ENCODE results near the gene LCN10. TPM values are rescaled to one million over a fixed set of nuclear protein-coding genes. Genes with fewer than 3 reads are reported as not detected.

The LCN10 gene
- total RNA-seq, 2 experiments from 2014 or later, result 1.2 to 1.5 TPM

DNA sequence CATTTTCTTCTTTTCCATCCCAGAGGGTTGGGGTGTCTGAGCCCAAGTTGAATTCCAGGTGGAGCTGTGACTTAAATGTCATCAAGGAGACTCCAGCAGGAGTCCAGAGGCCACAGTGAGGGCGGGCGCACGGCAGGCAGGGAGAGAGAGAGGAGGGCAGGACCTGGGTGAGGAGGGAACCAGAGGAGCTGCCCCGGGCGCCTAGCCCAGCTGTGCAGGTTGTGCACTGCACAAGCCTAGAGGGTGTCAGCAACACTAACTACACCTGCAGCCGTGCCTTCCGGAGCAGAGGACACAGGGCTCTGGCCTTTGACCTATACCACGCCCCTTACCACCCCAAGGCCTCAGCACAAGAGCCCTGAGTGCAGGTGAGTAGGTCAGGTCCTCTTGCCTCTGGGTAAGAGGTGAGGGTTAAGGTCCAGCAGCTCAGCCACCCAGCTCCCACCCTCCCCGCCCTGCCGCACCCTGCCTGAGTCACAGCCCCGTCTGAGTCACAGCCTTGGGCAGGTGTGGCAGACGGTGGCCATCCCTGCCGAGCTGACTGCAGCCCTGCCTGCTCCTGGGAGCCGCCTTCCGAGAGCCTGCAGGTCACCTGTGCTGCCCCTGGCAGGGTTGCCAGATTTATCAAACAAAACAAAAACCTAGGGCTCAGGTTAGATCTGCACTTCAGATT lies 49.1 kb downstream of the LCN10 start:
- DNase-seq, result peak; percentile 51
- ChIA-PET CTCF (interaction anchor here (0.8 to 1.7 kb wide), 4 partner anchors 29 to 208 kb away, joined by 3 to 7 read pairs (median 3); no protein-coding TSS in a partner anchor), POLR2A (no interaction called here)
- Mint-ChIP-seq H3K4me3 (no peak overlapping the region), H3K27me3 (peaks cover 22% of the 10 kb centered on the region), H3K9me3 (no peaks in the 10 kb centered on the region), H3K4me1 (ENCODE audit: low read depth) (no peaks in the 10 kb centered on the region), H3K36me3 (no peaks in the 10 kb centered on the region), H3K27ac (peak overlapping the region; percentile 52)
- intact Hi-C loops (cut with micrococcal nuclease), result no loop called here

DNA sequence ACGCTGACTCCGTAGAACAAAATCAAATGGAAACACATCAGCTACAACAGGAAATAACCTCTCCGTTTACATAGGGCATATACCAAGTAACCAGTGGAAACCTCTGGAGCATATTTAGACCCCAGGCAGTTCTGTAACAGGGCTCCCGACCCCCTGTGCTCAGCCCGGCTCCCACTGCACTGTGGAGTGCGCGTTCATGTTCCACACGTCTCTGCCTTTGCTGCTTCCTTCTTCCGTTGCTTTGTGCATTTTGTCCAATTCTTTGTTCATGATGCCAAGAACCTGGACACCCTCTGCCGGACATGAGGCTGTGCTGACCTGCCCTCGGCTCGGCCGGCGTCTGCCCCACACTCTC lies 49.6 kb downstream of the LCN10 start:
- ChIA-PET POLR2A (no interaction called here), CTCF (interaction anchor here (0.9 to 1.7 kb wide), 3 partner anchors 32 to 208 kb away, joined by 3 to 7 read pairs (median 3); no protein-coding TSS in a partner anchor)
- no peaks in the 10 kb centered on the region for H3K36me3 Mint-ChIP-seq
- no peak for DNase-seq
- intact Hi-C loops (cut with micrococcal nuclease), result no loop called here
- H3K27ac Mint-ChIP-seq, result peak overlapping the region; percentile 52
- H3K4me3 Mint-ChIP-seq, result no peak overlapping the region
- no peaks in the 10 kb centered on the region for H3K9me3 Mint-ChIP-seq
- H3K4me1 Mint-ChIP-seq (ENCODE audit: low read depth), result no peaks in the 10 kb centered on the region
- peaks cover 21% of the 10 kb centered on the region for H3K27me3 Mint-ChIP-seq

DNA sequence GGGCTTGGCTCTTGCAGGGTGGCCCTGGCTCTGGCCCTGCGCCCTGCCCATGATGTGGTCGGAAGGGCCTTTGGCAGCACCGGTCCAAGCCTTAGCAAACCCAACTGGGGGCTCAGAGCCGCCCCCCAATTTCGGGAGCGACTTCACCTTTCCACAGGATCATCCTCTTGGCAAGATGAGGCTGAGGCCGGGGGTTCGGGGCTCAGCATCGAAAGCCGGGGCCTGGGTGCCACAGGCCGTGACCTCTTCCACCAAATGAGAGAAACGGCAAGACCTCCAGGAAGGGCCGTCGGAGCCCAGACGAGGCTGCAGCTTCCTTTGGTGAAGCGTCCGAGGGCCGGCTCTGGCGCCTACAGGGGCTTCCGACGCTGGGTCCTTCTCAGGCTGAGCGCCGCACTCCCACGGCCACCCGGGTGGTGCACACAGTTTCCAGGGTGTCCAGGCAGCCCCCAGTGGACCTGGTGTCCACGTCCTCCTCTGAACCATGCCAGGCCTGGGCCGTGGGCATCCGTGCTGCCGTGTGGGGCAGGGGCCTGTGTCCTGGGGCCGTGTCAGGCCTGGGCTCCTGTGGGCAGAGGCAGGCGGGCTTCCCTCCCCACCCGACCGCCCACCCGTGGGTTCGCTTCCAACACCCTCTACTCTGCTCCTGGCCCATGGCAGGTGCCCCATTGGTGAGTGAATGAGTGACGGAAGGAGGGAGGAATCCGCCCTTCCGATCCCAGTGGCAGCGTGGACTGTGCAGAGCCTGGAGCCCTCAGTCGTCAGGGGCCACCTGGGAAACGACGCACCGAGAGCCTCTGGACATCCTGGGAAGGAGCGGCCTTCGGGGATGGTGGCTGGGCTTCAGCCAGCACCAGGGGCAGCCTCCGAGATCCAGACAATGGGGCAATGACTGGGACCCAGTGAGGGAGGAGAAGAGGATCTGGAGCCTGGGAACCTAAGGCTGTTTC lies 50.3 kb downstream of the LCN10 start:
- H3K4me1 Mint-ChIP-seq (ENCODE audit: low read depth), result no peaks in the 10 kb centered on the region
- no peaks in the 10 kb centered on the region for H3K36me3 Mint-ChIP-seq
- intact Hi-C loops (cut with micrococcal nuclease), result no loop called here
- no peak overlapping the region for H3K4me3 Mint-ChIP-seq
- no peak for DNase-seq
- ChIA-PET POLR2A (no interaction called here), CTCF (interaction anchor here (1.2 to 1.7 kb wide), 2 partner anchors 34 to 207 kb away, joined by 3 to 7 read pairs; no protein-coding TSS in a partner anchor)
- H3K9me3 Mint-ChIP-seq, result no peaks in the 10 kb centered on the region
- H3K27ac Mint-ChIP-seq, result no peak overlapping the region
- peaks cover 18% of the 10 kb centered on the region for H3K27me3 Mint-ChIP-seq

DNA sequence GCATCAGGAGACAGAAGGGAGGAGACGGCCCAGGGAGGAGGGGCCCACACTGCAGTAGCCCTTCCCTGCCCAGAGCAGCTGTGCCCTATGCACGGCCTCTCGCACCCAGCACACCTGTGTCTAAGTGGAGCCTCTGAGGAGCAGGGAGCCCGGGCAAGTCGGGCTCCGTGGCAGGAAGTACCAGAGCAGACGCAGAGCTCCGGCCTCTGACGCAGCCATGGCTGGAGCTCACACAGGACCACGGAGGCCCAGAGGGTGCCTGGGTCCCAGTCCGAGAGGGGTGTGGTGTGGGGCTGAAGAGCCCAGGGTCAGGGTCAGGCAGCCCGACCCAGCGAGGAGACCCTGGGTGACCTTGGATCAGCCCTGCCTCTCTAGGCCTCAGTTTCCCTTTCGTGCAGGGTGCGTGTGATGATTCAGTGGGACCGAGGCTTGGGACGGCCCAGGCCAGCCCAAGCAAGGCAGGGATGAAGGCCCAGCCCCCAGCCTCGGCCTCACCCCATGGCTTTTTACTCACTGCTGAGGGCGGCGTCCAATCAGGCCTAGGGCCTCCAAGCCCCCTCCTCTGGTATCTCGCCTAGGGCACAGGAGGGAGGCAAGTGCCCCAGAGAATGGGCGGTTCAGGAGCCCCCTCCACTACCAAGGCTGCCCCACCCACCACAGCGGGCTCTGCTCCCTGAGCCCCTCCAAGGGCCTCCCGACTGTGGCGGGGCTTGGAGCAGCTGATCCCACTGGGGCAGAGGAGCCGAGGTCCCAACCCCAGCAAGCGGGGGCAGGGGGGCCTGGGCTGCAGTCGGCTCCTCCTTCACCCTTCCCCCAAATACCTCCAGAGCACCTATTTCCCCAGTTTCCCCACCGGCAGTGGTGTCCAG lies 51.2 kb downstream of the LCN10 start:
- Mint-ChIP-seq H3K36me3 (no peaks in the 10 kb centered on the region), H3K27ac (no peak overlapping the region), H3K27me3 (peaks cover 15% of the 10 kb centered on the region), H3K4me3 (no peak overlapping the region), H3K4me1 (ENCODE audit: low read depth) (no peaks in the 10 kb centered on the region), H3K9me3 (no peaks in the 10 kb centered on the region)
- DNase-seq, result no peak
- intact Hi-C loops (cut with micrococcal nuclease), result no loop called here
- CTCF ChIA-PET, result no interaction called here
- POLR2A ChIA-PET, result no interaction called here

DNA sequence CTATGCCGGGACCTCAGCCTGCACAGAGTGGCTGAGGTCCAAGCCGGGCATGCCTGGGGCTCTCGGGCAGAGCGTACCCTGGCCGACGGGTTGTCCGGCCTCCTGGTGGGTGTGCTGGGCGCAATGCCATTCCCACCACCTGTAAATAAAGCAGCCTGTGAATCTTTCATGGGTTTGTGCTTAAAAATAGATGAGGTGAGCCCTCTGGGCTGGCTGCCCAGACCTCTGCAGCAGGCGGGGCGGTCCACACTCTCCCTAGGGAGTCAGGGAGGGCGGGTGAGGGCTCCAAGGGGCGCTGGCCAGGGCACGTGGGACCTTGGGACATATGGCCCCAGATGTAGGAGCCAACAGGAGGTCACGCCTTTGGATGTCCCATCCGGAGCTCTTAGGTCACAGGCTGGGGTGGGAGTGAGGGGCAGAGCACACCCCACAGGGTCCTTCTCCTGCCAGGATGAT lies 51.9 kb downstream of the LCN10 start:
- intact Hi-C loops (cut with micrococcal nuclease), result no loop called here
- Mint-ChIP-seq H3K4me3 (no peak overlapping the region), H3K9me3 (no peaks in the 10 kb centered on the region), H3K27me3 (peaks cover 12% of the 10 kb centered on the region), H3K36me3 (no peaks in the 10 kb centered on the region), H3K4me1 (ENCODE audit: low read depth) (no peaks in the 10 kb centered on the region), H3K27ac (no peak overlapping the region)
- CTCF ChIA-PET, result no interaction called here
- DNase-seq, result no peak
- POLR2A ChIA-PET, result no interaction called here

DNA sequence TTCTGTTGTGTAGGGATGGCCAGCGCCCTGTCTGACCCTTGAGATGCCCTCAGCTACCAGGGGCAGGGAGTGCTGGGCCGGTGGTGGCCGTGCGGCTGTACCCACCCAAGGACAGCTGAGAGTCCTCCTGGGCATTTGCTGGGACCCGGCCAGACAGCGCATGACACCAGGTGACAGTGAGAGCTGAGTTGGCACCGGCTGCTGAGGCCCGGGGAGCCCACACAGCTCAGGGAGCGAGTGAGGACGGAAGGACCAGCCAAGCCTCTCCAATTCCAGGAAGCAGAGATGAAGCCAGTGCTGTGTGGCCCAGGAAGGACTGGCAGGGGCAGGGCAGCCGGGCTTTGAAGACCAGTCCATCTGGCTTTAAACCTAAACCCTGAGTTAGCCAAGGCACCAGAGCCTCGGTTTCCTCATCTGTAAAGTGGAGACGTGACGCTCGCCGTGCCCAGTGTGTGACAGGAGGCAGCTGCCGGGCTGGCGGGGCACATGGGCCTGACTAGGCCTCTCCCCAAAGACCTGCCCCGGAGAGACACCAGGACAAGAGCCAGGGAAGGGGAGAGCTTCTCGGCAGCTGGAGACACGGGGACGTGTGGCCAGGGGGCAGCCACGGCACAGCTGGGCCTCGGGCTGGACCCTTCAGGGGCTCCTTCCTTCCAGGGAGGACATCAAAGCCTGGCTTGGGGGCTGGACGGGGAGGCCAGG lies 52.5 kb downstream of the LCN10 start:
- no peaks in the 10 kb centered on the region for H3K36me3 Mint-ChIP-seq
- POLR2A ChIA-PET, result no interaction called here
- CTCF ChIA-PET, result no interaction called here
- H3K4me3 Mint-ChIP-seq, result no peak overlapping the region
- H3K9me3 Mint-ChIP-seq, result no peaks in the 10 kb centered on the region
- DNase-seq, result no peak
- H3K27me3 Mint-ChIP-seq, result peaks cover 10% of the 10 kb centered on the region
- intact Hi-C loops (cut with micrococcal nuclease), result no loop called here
- H3K4me1 Mint-ChIP-seq (ENCODE audit: low read depth), result no peaks in the 10 kb centered on the region
- no peak overlapping the region for H3K27ac Mint-ChIP-seq

DNA sequence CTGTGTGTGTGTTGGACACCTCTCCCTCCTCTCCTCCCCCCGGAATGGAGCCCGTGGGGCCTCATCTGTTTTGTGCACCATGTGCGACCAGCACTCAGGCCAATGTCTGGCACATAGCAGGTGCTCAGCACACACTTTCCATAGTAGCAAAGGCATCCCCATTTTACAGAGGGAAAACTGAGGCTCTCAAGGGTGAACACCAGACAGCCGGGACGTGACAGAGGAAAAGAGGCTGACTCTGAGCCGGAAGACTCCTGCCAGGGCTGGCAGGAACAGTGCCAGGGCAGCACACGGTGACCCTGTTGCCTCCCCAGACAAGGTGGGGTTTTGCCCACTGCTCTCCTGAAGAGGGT lies 53.7 kb downstream of the LCN10 start:
- DNase-seq, result no peak
- Mint-ChIP-seq H3K9me3 (no peaks in the 10 kb centered on the region), H3K27ac (no peak overlapping the region), H3K4me3 (no peak overlapping the region), H3K36me3 (no peaks in the 10 kb centered on the region), H3K27me3 (peaks cover 10% of the 10 kb centered on the region), H3K4me1 (ENCODE audit: low read depth) (no peaks in the 10 kb centered on the region)
- CTCF ChIA-PET, result interaction anchor here (0.9 to 1.5 kb wide), 3 partner anchors 18 to 205 kb away, joined by 3 to 5 read pairs (median 3); no protein-coding TSS in a partner anchor
- intact Hi-C loops (cut with micrococcal nuclease), result no loop called here
- POLR2A ChIA-PET, result no interaction called here

DNA sequence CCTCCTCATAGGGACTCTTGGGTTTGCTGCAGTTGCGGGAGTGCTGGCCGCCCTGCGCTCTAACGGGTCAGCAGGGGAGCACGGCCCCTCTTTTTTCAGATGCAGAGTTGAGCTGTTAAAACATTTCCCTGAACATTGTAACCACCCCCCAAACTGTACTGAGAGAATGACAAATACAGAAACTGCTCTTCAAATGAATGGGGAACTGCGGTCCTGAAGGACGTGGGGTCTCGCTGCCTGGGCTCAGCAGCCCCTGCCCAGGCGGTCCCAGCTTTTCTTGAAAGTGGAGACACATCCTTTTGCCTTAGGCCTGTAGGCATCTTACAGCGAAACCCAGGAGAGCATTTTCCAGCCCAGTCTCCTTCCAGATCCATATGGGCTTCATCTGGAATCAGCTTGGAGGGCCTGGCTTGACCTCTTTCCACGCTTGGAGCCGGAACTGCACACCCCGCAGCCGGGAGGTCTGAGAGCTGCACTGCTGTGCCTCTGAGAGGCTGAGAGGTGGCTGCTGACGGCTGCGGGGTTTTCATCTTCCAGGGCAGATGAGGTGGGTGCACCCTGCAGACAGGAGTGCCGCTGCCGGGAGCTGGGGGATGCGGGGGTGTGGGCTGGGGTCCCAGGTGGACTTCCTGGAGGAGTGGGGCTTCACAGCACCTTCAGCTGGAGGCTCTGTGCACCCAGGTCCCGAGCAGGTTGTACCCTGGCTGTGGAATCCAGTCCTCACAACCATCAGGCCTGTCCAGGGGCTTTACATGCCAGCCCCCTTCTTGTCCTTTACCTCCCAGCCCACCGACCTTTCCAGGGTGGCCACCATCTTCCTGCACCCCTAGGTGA lies 54.2 kb downstream of the LCN10 start:
- ChIA-PET CTCF (interaction anchor here (0.9 to 1.5 kb wide), 3 partner anchors 17 to 204 kb away, joined by 3 to 5 read pairs (median 3); no protein-coding TSS in a partner anchor), POLR2A (no interaction called here)
- DNase-seq, result no peak
- H3K4me3 Mint-ChIP-seq, result no peak overlapping the region
- H3K36me3 Mint-ChIP-seq, result no peaks in the 10 kb centered on the region
- no peaks in the 10 kb centered on the region for H3K4me1 Mint-ChIP-seq (ENCODE audit: low read depth)
- intact Hi-C loops (cut with micrococcal nuclease), result no loop called here
- H3K27me3 Mint-ChIP-seq, result peaks cover 10% of the 10 kb centered on the region
- no peak overlapping the region for H3K27ac Mint-ChIP-seq
- H3K9me3 Mint-ChIP-seq, result no peaks in the 10 kb centered on the region

Small RNA genes lying within 50 kb of the gene (microRNA-seq; reads per million reads assigned to microRNA genes)
- not detected for gene MIR6722 (ENCODE audit: borderline microRNAs expressed, borderline number of aligned reads, borderline replicate concordance)

Other genes starting within 250 kb of the LCN10 start
- 10 to 100 TPM; 67.0 to 68.3 TPM for gene NOTCH1, start 196.9 kb downstream of the LCN10 start, total RNA-seq
- gene EGFL7, start 80.0 kb downstream of the LCN10 start, total RNA-seq, result under 1 TPM; 0.90 to 0.93 TPM
- 10 to 100 TPM; 16.3 to 16.8 TPM for gene AGPAT2, start 55.5 kb downstream of the LCN10 start, total RNA-seq
- gene DIPK1B, start 30.4 kb downstream of the LCN10 start, total RNA-seq, result not detected
- gene LCN6, start 5.6 kb upstream of the LCN10 start, total RNA-seq, result not detected
- gene LCN8, start 15.3 kb upstream of the LCN10 start, total RNA-seq, result not detected
- gene LCN15, start 21.6 kb upstream of the LCN10 start, total RNA-seq, result not detected
- 10 to 100 TPM; 42.3 to 45.2 TPM for gene TMEM141, start 48.4 kb upstream of the LCN10 start, total RNA-seq
- under 1 TPM; 0.21 to 0.36 TPM for gene CCDC183, start 53.4 kb upstream of the LCN10 start, total RNA-seq
- 10 to 100 TPM; 83.4 to 85.3 TPM for gene RABL6, start 65.0 kb upstream of the LCN10 start, total RNA-seq
- 1 to 10 TPM; 3.8 to 4.2 TPM for gene AJM1, start 99.5 kb upstream of the LCN10 start, total RNA-seq
- gene PHPT1, start 106.5 kb upstream of the LCN10 start, total RNA-seq, result 10 to 100 TPM; 92.2 to 95.5 TPM
- gene MAMDC4, start 109.4 kb upstream of the LCN10 start, total RNA-seq, result 10 to 100 TPM; 13.0 to 14.3 TPM
- gene EDF1, start 123.4 kb upstream of the LCN10 start, total RNA-seq, result 100 to 1,000 TPM; 302 to 311 TPM
- 10 to 100 TPM; 40.0 to 41.4 TPM for gene TRAF2, start 143.6 kb upstream of the LCN10 start, total RNA-seq
- 10 to 100 TPM; 66.8 to 69.4 TPM for gene FBXW5, start 201.8 kb upstream of the LCN10 start, total RNA-seq
- under 1 TPM; 0.90 to 0.94 TPM for gene C8G, start 202.3 kb upstream of the LCN10 start, total RNA-seq
- 1 to 10 TPM; 1.6 to 2.1 TPM for gene LCN12, start 209.3 kb upstream of the LCN10 start, total RNA-seq
- gene PTGDS, start 234.6 kb upstream of the LCN10 start, total RNA-seq, result not detected
- not detected for gene LCNL1, start 240.1 kb upstream of the LCN10 start, total RNA-seq
- gene PAXX, start 249.5 kb upstream of the LCN10 start, total RNA-seq, result 10 to 100 TPM; 71.0 to 71.2 TPM

Measured in activated CD4-positive, alpha-beta memory T cell treated with anti-CD3 and anti-CD28 coated beads for 36 hours (primary cell).